GM19035 (cell line): Measurements from ENCODE around the gene IRF6.

Experiments
- ATAC-seq: cut with Tn5 transposase; IDR thresholded peaks from one replicate; pipeline ENCODE4 v1.9.1; 2021; ENCODE audit not compliant: unreplicated experiment

The IRF6 gene

GRCh38 chr1:209761011-209761635 is 44.8 kb downstream of the IRF6 start:
- no peak for ATAC-seq

GRCh38 chr1:209759829-209760359 is 46.0 kb downstream of the IRF6 start:
- no peak for ATAC-seq

DNA sequence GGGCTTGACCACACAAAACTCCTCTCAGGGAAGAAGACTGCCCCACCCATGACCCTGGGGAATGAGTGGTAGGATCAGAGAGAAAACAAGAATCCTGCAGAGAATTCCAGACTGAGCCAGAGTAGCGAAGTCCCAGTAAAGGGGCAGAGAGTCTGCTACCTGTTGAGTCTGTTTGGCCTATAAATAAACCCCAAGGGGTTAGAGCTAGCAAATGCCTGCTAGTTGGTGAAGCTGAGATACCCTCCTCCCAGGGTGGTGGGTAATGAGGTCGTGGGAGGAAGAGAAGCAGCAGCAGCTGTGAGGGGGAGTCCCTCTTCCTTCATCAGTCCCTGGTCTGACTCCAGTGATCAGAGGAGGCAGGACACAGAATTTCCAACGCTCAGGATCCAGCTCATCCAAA is 47.5 kb downstream of the IRF6 start:
- ATAC-seq: no peak

GRCh38 chr1:209756615-209757445 is 49.1 kb downstream of the IRF6 start:
- peak; percentile 33 for ATAC-seq

GRCh38 chr1:209755926-209756614 is 49.9 kb downstream of the IRF6 start, which contains the start of gene TRAF3IP3:
TRAF3IP3 (plus strand) TSS chr1:209756053; CDS start chr1:209760040, 3,987 bp downstream.
- peak; percentile 73 for ATAC-seq

- no peak for ATAC-seq
Observed at GRCh38 chr1:209755256-209755655, 50.7 kb downstream of the IRF6 start.

GRCh38 chr1:209752890-209753289 is 53.1 kb downstream of the IRF6 start:
- no peak for ATAC-seq

DNA sequence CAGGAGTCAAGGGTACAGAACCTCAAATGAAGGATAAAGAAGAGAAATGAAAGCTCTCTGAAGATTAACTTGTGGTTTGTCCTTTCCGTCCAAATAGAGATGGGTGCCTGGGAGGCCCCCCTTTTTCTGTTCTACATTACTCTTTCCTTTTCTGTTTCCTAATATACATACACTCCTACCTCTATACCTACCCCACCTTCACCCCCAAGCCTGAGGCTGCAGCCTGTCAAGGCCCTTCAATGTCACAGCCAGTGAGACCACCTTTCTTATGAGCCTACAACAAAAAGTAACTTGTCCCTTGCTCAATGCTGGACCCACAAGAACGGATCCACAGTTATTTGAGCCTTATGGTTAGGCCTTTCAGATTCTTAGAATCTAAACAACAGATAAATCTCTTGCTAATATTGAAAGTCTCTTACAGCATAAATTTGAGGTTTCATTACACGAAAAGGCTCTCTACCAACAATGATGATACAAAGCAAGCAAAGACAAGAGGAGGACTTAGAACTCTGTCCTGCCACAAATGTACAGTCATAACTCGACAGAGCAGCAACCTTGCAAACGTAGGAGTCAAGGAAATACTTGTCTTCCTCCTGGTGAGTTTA is 54.2 kb downstream of the IRF6 start:
- peak; percentile 41 for ATAC-seq

GRCh38 chr1:209749670-209750323 is 56.1 kb downstream of the IRF6 start:
- no peak for ATAC-seq

GRCh38 chr1:209749205-209749604 is 56.7 kb downstream of the IRF6 start:
- ATAC-seq: no peak

DNA sequence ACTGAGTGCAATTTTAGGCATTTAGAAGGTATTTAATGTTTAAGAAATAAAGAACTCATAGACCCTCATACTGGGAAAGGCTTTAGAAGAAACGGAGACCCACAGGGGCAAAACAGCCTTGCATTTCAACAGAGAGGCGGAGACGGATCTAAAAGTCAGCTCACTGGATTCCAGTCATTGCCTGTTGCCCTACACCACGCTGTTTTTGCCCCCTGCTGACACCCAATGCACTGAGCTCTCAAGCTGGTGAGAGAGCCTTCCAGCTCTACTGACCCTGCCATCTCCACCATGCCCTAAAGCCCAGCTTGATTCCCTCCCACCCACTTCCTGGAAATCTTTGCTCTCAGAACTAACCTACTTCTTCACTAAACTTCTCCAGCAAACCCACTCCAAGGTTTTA is 57.3 kb downstream of the IRF6 start:
- ATAC-seq: no peak

- peak; percentile 73 for ATAC-seq
Observed at GRCh38 chr1:209747580-209748262, 58.2 kb downstream of the IRF6 start.

GRCh38 chr1:209746451-209747165 is 59.3 kb downstream of the IRF6 start:
- ATAC-seq: no peak

DNA sequence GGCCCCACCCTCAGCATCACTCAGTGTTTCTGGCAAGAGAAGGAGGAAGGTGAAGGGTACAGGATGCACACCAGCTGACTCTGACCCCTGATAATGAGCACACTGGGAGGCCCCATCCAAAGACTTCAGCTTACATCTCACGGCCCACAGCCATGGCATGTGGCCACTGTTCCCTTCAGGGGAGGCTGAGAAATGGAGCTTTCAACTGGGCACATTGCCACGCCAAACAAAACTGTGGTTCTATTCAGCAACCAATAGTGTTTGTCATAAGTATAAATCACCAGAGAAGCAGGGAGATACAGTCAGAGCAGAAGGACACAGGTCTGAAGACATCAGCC is 62.8 kb downstream of the IRF6 start:
- ATAC-seq: no peak

- no peak for ATAC-seq
Observed at GRCh38 chr1:209742409-209743144, 63.4 kb downstream of the IRF6 start.

DNA sequence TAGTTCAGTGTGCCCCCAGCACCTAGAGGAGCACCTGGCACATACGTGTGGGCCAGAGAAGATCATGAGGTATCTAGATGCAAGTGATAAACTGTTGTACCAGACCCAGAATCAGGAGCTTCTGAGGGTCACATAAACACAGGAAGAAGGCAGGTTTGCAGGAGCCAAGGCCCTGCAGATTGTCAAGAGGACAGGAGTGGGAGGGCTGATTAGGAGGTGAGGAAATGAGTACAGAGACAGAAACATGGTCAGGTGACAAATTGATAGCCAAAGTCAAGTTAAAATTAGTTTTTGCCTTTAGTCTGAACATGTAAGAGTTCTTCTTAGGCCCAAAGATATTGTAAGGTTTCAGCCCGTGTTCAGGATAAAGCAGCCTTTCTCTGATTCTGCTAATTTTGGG is 64.1 kb downstream of the IRF6 start:
- no peak for ATAC-seq

DNA sequence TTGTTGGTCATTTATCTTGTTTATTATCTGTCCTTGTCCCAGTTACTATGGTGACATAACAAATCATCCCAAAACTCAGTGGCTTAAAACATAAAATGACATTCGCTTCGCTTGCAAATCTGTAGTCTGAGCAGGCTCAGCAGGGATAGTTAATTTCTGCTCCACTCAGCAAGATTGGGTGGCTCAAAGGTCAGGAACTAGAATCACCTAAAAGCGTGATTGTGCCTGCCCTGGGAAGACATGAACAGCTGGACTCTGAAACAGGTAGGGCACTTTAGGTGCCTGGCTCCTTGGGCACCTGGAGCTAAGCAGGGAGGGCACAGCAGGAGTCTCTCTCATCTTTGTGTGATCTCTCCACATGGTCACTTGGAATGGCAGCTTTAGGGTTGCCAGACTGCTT is 64.7 kb downstream of the IRF6 start:
- no peak for ATAC-seq

- ATAC-seq: no peak
Observed at GRCh38 chr1:209738270-209738669, 67.7 kb downstream of the IRF6 start.

- ATAC-seq: no peak
Observed at GRCh38 chr1:209737118-209737505, 68.8 kb downstream of the IRF6 start.
